Measurements from ENCODE around the gene GTF2A1L.
"Not testable (repeated sequence)": the region's sequence is repeated elsewhere in the genome, so short reads cannot be mapped to it uniquely, and the experiment has no call there.

The GTF2A1L gene

DNA sequence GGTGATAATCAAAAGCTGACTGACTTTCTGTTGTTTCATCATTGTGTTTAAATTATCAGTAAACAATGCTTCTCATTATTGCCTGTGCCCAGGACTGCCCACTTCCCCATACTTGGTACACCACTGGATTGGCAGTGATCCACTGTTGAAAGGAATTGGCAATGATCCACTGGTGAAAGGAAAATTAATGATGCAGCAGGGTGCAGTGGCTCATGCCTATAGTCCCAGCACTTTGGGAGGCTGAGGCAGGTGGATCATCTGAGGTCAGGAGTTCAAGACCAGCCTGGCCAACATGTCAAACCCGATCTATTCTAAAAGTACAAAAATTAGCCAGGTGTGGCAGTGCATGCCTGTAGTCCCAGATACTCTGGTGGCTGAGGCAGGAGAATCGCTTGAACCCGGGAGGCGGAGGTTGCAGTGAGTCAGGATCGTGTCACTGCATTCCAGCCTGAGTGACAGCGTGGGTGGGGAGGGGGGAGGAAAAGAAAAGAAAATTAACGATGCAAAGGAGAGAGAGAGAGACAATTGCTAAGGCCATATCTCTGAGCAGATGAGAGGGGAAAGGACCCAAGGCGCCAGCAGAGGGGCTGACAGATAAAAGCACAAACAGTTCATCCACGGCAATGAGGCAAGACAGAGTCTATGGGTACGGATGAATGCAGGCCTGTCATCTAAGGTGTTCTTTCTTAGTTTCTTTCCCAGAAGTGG lies 10.2 kb upstream of the GTF2A1L start:
- DNase-seq (ENCODE audit: low read depth in 2 of 2, low spot score in 1 of 2): no peak

DNA sequence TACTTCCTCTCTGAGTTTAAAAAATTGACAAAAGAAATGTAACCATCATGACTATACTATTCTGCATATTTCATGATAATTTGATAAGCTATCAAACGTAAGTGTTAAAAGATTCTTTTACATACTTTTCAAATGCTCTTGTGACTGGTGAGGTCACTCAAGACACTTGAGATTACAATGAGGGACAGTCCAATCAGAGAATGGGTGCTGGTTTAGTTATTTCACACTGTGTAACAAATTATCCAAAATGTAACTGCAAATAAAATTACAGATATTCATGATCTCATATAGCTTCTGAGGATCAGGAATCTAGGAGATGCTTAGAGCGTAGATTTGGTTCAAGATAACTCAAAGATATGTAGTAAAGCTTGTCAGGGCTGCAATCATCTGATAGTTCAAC lies 4.4 kb upstream of the GTF2A1L start:
- no peak for DNase-seq (ENCODE audit: low read depth in 2 of 2, low spot score in 1 of 2)

DNA sequence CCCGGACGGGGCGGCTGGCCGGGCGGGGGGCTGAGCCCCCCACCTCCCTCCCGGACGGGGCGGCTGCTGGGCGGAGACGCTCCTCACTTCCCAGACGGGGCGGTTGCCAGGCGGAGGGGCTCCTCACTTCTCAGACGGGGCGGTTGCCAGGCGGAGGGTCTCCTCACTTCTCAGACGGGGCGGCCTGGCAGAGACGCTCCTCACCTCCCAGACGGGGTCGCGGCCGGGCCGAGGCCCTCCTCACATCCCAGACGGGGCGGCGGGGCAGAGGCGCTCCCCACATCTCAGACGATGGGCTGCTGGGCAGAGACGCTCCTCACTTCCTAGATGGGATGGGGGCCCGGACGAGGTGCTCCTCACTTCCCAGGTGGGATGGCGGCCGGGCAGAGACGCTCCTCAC lies 3.1 kb upstream of the GTF2A1L start:
- not testable (repeated sequence) for DNase-seq (ENCODE audit: low read depth in 2 of 2, low spot score in 1 of 2)

DNA sequence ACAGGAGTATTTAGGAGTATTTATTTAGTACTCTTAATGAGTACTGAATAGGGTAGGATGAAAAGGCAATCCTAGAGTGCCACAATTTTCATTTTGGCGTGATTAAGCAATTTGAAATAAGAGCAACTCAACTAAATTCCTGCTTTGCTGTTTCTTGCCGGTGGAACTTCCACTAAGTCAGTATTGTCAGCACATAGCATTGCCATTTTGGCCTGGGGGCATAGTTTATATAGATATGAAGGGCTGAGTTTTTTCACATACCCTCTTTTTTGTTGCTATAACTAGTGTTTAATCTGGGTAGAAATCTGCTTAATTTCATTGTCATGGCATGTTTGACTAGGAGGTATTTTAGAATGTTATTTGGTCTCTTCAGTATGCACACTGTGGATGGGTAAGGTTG lies 1.9 kb downstream of the GTF2A1L start:
- DNase-seq (ENCODE audit: low read depth in 2 of 2, low spot score in 1 of 2): no peak

DNA sequence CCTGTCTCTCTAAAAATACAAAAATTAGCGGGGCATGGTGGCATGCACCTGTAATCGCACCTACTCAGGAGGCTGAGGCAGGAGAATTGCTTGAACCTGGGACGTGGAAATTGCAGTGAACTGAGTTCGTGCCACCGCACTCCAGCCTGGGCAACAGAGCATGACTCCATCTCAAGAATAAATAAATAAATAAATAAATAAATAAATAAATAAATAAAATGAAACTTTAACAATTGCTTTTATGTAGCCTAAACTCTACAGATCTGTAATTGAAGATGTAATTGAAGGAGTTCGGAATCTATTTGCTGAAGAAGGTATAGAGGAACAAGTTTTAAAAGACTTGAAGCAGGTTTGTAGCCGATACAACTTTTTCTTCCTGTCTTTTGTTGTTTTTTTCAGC lies 2.9 kb downstream of the GTF2A1L start:
- DNase-seq (ENCODE audit: low read depth in 2 of 2, low spot score in 1 of 2): no peak

DNA sequence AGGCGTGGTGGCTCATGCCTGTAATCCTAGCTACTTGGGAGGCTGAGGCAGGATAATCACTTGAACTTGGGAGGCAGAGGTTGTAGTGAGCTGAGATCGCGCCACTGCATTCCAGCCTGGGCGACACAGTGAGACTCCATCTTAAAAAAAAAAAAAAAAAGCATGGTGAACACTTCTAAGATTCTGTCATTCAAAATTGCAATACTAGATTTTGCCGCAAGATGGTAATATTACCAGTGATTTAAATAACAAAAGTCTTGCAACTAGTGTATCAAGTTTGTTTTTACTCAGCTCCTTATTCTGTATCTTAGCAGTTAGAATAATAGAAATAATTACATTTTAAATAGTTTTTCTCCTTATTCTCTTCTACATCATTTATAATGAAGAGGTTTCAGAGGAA lies 5.0 kb downstream of the GTF2A1L start:
- DNase-seq (ENCODE audit: low read depth in 2 of 2, low spot score in 1 of 2): not testable (repeated sequence)

DNA sequence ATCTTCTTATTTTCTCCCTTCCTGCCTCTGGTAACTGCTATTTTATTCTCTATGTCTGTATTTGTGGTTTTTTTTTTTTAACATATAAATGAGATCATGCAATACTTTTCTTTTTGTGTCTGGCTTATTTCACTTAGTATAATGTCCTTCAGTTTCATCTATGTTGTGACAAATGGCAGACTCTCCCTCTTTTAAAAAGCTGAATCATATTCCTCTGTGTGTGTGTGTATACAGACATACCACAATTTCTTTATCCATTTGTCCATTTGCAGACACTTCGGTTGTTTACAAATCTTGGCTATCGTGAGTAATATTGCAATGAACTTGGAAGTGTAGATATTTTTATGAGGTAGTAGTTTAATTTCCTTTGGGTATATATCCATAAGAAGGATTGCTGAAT lies 7.0 kb downstream of the GTF2A1L start:
- DNase-seq (ENCODE audit: low read depth in 2 of 2, low spot score in 1 of 2): no peak

DNA sequence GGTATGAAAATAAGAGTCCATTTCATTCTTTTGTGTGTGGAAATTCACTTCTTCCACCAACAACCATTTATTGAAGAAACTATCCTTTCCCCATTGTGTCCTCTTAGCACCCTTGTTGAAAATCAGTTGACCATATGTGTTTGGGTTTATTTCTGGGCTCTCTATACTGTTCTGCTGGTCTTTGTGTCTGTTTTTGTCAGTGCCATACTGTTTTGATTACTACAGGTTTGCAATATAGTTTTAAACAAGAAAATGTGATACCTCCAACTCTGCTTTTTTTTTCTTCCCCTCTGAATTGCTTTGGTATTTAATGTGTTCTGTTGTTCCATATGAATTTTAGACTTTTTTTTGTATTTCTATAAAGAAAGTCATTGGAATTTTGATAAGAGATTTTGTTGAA lies 8.4 kb downstream of the GTF2A1L start:
- no peak for DNase-seq (ENCODE audit: low read depth in 2 of 2, low spot score in 1 of 2)

DNA sequence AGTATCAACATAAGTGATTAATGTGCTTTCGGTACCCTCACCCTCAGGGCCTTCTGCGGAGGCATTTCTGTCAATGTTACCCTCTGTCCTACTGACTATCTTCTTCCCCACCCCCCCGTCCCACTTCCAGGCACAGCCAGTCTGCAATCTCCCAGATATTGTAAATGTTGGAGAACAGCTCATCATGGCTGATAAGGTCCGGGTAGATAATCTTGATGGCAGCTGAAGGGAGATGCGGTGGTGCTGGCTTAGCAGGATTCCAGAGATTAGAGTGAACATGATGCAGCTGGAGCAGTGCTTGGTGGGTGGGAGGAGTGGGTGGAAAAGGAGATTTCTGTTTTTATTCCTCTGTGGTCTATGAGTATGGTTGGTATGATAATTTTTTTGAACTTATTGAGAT lies 15.5 kb downstream of the GTF2A1L start:
- DNase-seq (ENCODE audit: low read depth in 2 of 2, low spot score in 1 of 2): no peak

DNA sequence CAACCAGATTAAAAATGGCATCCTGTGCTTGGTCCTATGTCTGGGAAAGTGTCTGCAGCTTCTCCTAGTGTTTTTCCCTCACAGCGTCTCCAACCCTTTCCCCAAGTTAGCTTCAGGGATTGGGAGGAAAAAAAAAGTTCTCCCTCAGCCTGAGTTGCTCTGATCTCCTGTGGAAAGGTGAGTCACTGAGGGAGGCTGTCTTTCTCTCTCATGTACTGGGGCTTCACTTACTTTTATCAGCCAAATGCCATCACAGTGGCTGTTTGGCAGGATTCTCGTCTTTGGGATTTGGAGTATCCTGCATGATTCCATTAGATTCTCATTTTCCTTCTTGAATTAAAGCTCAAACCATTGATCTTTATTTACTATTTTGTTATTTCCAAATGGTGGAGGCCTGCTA lies 18.1 kb downstream of the GTF2A1L start:
- DNase-seq (ENCODE audit: low read depth in 2 of 2, low spot score in 1 of 2): no peak

DNA sequence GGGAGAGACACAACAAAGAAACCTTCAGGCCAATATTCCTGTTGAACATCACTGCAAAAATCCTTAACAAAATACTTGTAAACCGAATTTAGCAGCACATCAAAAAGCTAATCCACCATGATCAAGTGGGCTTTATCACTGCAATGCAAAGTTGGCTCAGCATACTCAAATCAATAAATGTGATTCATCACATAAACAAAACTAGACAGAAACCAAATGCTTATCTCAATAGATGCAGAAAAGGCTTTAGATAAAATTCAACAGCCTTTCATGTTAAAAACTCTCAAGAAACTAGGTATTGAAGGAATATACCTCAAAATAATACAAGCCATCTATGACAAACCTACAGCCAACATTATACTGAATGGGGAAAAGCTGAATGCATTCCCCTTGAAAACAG lies 20.6 kb downstream of the GTF2A1L start:
- DNase-seq (ENCODE audit: low read depth in 2 of 2, low spot score in 1 of 2): no peak

DNA sequence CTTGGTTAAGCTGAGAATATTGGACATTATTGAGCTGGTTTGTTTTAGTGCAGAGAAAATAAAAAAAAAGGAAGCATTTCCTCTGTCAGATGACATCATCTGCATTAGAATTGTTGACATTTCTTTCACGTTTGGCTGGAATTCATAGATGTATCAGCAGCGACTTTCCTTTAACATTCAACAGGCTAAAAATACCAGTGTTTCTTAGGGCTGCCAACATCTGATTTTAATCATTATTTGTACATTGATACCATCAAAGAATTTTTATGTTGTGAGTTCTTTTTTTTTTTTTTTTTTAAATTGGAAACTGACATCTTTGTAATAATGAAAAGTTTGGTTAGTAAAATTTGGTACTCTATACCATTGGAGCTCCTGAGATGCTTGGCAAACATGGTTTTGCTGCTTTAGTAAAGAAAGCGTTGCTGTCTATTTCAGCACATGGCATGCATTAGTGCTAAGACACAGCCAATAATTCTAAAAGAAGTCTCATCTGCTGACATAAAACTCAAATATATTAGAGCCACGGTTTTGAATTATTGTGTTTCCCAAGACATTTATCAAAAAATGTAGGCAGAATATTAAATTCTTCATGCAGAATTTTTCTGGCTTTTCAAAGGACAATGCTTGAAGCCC lies 33.6 kb downstream of the GTF2A1L start:
- DNase-seq (ENCODE audit: low read depth in 2 of 2, low spot score in 1 of 2): no peak

DNA sequence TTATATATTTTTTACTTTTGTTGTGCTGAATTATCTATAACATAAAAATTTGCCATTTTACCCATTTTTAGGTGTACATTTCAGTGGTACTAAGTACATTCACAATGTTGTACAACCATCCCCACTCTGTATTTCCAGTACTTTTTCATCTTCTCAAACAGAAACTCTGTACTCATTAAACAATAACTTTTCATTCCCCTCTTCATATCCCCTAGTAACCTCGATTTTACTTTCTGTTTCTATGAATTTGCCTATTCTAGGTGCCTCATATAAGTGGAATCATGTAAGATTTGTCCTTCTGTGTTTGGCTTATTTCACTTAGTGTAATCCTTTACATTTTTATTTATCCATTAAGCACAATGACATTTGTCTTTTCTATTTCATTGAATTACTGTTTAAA lies 51.3 kb downstream of the GTF2A1L start:
- no peak for DNase-seq (ENCODE audit: low read depth in 2 of 2, low spot score in 1 of 2)

DNA sequence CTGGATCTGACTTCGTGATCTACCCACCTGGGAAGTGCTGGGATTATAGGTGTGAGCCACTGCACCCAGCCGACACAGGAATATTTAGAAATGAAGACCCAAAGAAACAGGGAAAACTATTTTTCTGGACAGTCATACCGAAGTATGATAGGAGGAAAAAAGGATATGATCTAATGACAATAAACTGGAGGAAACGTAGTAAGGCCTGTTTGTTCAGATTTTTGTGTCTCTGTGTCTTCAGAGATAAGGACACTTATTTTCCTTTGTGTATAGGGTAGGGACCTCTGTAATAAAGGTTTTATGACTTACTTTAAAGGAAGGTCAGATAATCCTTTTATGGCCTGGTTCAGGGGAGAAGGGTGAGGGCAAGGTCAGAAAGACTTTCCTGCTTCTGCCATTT lies 55.9 kb downstream of the GTF2A1L start:
- DNase-seq (ENCODE audit: low read depth in 2 of 2, low spot score in 1 of 2): no peak

DNA sequence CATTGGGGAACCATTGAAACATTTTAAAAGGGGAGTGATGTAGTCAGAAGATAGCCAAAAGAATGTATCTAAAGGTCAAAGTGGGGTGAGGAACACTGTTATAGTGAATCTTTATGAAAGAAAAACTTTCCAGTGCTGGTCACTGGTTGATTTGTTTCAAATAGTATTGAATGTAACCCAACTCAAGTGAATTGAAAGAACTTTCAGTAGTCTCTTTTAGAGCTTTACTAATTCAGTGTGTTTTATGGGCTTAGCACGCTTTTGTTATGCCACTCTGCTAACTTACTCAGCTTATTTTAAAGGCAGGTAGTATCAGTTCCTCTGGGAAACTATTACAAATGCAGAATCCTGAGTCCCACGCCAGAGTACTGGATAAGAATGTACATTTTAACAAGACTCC lies 57.3 kb downstream of the GTF2A1L start:
- DNase-seq (ENCODE audit: low read depth in 2 of 2, low spot score in 1 of 2): no peak

DNA sequence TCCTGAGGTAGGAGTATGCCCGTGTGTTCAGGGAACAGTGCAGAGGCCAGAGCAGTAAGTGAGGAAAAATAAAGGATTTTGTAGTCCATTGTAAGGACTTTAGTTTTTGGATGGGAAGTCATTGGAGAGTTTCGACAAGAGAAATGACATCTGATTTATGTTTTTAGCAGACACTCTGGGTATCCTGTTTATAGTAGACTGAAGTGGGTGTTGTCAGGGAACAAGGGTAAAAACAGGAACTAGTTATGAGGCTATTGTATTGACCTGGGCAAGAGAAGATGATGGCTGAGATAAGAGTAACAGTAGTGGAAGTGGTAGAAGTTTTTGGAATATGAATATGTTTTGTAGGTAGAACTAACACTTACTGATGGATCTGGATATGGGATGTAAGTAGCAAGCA lies 59.8 kb downstream of the GTF2A1L start:
- no peak for DNase-seq (ENCODE audit: low read depth in 2 of 2, low spot score in 1 of 2)

DNA sequence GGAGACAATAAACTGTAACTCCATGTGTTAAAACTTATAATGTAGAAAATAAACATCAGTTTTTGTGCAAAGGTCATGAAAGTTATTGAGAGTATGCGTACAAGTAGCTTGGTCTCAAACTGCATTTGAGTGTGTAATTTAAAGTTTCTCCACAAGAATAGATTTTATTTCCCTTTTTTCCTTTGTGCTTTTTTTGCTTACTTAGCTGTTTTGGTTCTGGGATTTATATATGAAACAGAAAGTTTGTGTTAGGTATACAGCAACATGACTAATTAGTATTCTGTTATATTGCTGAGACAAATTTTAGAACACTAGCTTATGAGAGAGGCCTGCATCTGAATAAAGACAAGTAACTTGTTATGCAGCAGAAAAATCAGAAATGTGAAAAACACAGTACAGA lies 67.5 kb downstream of the GTF2A1L start:
- DNase-seq (ENCODE audit: low read depth in 2 of 2, low spot score in 1 of 2): no peak

DNA sequence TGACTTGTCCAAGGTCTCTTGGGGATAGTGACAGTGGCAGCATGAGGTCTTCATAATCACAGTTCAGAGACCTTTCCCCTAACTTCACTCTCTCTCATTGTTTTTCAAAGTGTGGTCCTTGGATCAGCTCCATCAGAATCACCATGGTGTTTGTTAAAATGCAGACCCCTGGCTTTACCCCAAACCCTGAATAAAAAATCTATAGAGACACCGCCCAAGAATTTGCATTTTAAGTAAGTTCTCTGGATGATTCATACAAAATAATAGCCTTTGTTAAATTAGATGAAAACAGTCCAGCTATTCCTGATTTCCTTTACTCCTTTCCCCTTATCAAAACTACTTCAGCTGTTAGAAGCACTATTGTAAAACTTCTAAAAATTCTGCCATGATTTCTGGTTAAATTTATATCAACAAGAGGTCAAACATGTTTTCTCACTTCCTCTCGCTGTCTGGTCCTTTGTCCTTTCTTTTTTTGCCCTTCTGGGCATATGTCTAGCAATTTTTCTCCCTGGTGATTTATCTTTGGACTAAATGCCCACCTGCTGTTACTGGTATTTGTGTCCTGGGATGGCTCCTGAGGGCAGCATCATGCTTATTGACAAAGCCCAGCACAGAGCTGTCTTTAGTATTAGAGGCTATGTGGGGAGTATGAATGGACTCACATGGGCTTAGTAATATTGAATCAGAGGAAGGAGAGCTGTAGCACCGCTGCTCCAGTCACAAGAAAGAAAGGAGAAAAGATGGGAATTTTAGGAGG lies 74.5 kb downstream of the GTF2A1L start:
- DNase-seq (ENCODE audit: low read depth in 2 of 2, low spot score in 1 of 2): no peak

DNA sequence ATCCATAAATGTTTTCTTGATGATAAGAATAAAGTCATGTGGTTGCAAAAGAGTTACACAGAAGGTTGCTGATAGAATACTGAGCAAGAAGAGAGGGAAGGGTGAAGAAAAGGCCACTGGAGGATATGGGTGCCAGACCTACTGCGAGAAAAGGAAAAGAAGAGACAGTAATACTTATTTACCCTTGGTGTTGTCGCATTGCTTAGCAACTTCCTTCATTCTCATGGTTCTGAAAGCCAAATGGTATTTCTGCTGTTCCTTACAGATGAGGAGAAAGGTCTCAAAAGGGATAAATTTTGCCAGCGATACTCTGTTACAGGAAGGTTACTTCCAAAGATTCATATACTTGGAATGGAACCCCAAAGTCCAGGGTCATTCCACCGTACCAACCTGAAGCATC lies 75.4 kb downstream of the GTF2A1L start:
- DNase-seq (ENCODE audit: low read depth in 2 of 2, low spot score in 1 of 2): no peak

DNA sequence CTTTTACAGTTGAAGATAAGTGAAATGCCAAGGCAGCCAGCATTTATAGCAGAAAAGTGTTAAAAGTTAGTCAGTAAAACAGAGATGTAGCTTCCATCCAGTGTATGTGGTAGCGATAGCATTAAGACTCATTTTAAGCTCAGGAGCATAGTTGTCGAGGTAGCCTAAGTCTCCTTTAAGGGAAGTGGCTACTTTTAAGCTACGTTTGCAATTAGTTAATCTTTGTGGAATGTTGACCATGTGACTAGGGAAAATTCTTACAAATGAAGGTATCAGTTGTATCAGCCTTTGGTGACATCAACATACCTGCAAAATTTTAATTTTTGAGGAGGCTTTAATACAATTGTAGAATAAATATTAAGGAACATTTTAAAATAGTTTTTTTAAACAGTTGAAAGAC lies 76.0 kb downstream of the GTF2A1L start:
- no peak for DNase-seq (ENCODE audit: low read depth in 2 of 2, low spot score in 1 of 2)

DNA sequence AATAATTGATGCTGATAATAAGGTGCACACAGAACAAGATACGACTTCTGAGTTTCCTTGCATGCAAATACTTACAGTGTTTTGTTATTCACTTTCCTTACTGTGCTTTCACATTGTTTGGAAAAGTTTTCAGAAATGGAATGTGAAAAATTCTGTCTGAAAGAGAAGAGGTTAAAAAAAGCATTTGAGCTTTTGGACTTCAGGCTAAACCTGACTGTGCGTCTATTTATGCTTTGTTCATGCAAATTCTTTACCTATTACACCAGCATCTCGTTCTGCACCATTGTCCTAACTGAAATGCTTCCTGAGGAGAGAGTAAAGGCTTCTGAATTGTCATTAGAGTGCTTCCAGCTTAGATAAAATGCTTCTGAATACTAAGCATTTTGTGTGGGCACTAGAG lies 76.5 kb downstream of the GTF2A1L start:
- DNase-seq (ENCODE audit: low read depth in 2 of 2, low spot score in 1 of 2): no peak

DNA sequence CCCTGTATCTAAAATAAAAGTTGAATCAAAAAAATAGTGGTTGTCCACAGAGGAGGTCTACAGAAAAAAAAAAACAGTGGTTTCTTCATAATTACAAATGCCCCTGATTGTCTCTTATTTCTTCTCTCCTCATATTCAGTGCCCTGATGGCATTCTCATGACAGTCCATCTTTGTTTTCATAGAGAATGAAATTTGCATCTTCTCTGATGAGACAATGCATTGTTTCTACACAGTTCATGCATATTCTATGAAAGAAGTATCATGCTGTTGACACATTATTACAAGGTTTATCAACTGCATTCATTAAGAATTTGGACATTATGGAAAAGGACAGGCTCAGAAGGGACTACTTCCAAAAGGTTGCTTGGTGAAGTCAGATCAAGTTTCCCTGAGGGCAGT lies 78.3 kb downstream of the GTF2A1L start:
- DNase-seq (ENCODE audit: low read depth in 2 of 2, low spot score in 1 of 2): no peak

DNA sequence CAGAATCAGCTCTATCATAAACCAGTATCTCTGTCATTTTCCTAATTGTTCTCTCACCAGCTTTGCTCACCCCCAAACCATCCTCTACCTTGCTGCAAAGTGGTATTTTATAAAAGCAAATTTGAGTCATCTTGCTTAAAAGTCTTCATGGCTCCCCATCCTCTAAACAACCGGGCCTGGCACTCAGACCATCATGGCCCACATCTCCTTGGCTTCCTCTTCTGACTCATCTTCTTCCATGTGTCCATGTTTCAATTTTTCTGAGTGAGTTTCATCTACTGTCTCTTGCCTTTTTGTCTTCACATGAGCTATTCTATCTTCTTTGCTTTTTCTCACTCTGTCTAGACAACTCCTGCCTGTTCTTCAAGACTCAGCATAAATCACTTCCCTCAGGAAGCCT lies 79.2 kb downstream of the GTF2A1L start:
- no peak for DNase-seq (ENCODE audit: low read depth in 2 of 2, low spot score in 1 of 2)

All from stimulated activated CD8-positive, alpha-beta memory T cell treated with anti-CD3 and anti-CD28 coated beads, Interleukin-4, amount 100 ng/mL, for 4 hours (primary cell).